Activated CD4-positive, alpha-beta T cell treated with anti-CD3 and anti-CD28 coated beads for 24 hours (primary cell): ENCODE results near the gene CCDC57.
"Not testable (repeated sequence)": the region's sequence is repeated elsewhere in the genome, so short reads cannot be mapped to it uniquely, and the experiment has no call there.

ENCODE experiments used
- DNase-seq, 2 donors: peaks; one replicate each; pipeline ENCODE4 v3.0.0-alpha.2; 2020; ENCODE audit warnings: low read depth in 2 of 2

CCDC57 gene

DNA sequence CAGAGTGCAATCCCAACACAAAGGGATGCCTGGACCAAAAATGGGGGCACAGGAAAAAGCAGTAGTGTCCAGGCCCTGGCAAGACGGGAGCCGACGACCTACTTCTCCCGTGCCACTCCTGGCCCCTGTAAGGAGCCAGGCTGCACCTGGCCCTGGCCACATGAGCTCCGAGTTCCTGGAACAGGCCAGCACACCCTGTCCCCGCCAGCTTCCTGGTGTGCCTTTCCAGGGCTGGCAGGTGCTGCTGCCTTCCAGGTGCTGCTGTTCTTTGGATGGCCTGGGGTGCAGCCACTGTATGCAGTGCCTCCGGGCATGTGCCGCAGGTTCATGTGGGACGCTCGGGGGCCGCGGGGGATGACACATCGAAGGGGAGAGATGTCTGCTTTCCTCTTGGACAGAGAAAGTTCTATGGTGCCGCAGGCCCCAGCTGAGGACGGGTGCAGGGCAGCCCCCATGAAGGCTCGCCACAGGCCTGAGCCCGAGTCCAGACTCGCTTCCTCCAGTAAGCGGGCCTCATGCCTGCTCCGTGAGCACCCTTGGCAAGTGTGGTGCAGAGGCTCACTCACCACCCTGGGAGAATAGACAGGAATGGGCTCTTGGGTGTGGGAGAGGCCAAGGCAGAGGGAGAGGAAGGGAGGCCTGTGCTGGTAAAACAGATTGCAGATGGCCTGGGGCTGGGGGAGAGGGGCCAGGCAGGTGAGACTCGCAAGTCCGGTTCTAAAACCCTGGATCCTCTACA lies 59.9 kb downstream of the CCDC57 start:
- DNase-seq = no peak

GRCh38 chr17:82152114-82152513 lies 60.5 kb downstream of the CCDC57 start:
- no peak for DNase-seq

GRCh38 chr17:82151106-82151957 lies 61.3 kb downstream of the CCDC57 start:
- no peak for DNase-seq

DNA sequence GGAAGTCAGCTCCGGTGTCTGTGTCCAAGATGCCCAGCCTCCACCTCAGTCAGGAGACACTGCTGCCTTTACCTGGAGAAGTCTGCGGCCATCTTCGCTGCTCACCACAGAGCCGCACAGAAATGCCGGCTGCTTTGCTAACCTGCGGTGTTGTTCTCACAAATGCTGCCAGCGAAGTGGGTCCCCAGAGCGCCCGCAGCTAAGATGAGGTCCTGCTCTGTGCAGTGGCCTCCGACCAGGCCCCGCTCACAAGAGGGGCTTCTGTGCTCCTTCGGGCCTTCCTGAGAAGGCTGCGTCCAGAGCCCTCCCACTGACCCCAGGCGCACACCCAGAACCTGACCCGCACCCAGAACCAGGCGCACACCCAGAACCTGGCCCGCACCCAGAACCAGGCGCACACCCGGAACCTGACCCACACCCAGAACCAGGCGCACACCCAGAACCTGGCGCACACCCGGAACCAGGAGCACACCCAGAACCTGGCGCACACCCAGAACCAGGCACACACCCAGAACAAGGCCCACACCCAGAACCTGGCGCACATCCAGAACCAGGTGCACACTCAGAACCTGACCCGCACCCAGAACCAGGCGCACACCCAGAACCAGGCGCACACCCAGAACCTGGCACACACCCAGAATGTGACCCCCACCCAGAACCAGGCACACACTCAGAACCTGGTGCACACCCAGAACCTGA lies 63.1 kb downstream of the CCDC57 start:
- DNase-seq = no peak

GRCh38 chr17:82148997-82149396 lies 63.6 kb downstream of the CCDC57 start:
- DNase-seq = no peak

- DNase-seq = no peak
Measured at GRCh38 chr17:82148011-82148410, 64.6 kb downstream of the CCDC57 start.

DNA sequence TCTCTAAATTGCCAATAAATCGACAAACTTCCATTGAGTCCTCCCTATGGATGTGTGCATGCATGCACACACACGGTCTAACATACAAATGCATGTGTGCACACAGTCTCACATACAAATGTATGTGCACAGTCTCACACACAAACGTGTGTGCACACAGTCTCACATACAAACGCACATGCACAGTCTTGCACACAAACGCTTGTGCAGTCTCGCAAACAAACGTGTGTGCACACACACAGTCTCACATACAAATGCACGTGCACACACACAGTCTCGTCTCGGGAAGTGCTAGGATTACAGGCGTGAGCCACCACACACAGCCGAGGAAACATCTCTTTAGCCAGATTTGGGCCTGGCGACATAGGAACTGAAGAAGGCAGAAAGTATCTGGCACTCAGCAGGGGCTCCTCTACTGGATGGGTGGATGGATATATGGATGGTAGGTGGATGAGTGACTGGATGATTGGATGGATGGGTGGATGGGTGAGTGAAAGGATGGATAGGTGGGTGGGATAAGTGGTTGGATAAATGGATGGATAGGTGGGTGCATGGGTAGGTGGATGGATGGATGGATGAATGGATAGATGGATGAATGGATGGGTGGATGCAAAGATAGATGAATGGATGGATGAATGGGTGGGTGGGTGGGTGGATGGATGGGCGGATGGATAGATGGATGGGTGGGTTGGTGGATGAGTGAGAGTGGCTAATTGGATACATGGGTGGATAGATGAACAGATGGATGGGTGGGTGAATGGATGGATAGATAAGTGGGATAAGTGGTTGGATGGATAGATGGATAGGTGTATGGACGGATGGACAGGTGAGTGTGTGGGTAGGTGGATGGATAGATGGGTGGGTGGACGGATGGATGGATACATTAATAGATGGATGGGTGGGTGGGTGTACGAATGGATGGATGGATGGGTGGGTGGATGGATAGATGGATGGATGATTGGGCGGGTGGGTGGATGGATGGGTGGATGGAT lies 65.7 kb downstream of the CCDC57 start:
- DNase-seq = no peak

GRCh38 chr17:82145550-82146155 lies 67.0 kb downstream of the CCDC57 start:
- DNase-seq = no peak

DNA sequence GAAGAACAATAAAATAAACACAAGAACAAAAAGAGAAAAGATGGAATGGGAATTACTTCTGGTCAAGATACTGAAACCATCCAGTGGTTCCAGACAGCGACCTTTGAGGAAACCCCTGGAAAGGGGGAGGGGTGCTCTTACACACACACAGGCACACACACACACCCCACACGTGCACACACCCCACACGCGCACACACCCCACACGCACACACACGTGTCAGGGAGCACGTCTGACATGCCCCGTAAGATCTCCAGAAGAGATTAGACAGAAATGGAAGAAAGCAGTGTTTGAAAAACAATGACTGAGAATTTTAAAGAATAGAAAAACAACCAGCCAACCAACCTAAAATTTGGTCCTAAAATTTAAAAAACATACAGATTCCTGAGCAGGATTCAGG lies 69.3 kb downstream of the CCDC57 start:
- DNase-seq = no peak

- not testable (repeated sequence) for DNase-seq
Measured at GRCh38 chr17:82139961-82140360, 72.7 kb downstream of the CCDC57 start.

DNA sequence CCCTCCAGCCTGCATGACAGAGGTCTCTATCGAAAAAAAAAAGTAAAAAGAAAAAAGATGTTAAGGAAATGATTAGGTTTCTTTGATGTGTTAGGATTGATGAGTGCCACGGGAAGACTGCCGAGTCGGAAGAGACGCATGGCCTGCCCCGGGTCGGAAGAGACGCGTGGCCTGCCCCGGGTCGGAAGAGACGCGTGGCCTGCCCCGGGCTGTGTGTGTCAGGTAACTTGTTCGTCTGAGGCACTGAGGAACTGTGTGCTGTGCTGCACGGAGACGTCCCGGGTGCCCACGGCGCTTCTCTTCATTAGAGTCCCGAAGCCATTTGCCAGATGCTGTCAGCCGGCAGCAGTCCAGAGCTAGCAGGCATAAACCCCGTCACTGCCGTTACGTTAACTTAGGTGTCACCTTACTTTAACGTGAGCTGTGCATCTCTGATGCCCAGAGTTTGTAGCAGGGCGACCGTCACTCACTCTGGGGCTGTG lies 74.1 kb downstream of the CCDC57 start:
- no peak for DNase-seq

GRCh38 chr17:82134101-82134500 lies 78.5 kb downstream of the CCDC57 start:
- no peak for DNase-seq

- DNase-seq = not testable (repeated sequence)
Measured at GRCh38 chr17:82133166-82133953, 79.3 kb downstream of the CCDC57 start.

DNA sequence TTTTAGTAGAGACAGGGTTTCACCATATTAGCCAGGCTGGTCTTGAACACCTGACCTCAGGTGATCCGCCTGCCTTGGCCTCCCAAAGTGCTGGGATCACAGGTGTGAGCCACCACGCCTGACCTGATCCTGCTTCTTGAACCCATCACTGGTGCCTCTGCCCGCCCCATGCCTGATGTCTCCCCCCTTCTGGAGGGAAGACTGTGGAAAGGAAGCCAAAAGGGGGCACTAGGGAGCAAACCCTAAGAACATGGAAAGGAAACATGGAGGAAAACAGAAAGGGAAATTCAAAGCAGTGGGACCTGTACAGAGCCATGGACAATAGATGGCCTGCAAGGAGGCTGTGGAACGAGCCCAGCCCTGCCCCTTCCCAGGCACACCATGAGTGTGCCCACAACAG lies 83.5 kb downstream of the CCDC57 start:
- DNase-seq = no peak

DNA sequence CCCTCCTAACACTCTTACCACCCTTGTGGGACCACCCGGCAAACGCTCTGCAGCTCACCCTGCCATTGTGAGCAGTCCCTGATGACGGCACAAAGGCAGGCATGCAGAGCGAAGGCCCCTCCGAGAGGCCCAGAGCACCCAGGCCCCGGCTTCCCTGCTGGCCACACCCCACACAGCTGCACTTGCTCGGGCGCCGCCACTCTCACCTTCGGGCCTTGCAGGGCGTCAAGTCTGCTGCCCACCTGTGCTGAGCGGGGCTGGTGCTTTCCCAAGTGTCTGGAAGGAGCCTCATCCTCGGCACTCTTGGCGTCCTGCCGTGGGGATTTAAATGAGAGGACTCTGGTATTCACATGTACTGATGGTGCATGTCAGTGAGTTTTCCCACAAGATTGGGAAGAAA lies 84.4 kb downstream of the CCDC57 start:
- DNase-seq = no peak

DNA sequence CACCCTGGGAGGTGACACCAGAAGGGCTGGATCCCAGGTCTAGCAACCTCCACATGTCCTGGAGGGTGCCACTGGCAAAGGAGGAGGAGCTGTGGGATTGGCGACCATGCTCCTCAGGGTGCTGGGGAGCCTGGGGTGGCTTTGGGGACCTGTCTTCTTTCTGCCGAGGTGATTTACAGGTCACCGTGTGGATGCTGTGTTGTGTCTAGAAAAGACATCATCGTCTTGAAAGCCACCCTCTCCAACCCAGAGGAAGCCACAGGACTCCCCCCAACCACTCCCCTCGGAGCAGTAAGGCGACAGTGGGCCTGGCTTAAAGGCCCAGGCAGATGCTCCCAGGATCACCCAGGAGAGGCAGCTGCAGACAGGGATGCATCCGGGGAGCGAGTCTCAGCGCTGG lies 84.9 kb downstream of the CCDC57 start:
- DNase-seq = no peak

DNA sequence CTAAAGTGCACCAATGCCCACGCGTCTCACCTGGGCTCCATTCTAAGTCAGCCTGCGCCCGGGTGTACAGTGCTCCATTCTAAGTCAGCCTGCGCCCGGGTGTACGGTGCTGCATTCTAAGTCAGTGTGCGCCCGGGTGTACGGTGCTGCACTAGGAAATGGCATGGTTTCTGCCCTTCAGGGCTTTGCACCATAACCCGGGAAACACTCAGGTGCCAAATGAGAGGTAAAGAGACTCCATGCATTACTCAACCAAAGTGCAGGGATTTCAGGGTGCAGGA lies 85.4 kb downstream of the CCDC57 start:
- DNase-seq = no peak

GRCh38 chr17:82126556-82127314 lies 85.9 kb downstream of the CCDC57 start:
- peak; percentile 42 to 46 for DNase-seq

GRCh38 chr17:82124101-82124500 lies 88.5 kb downstream of the CCDC57 start:
- no peak for DNase-seq
